Calu3 (cell line): ENCODE measurements around the gene VAC14. TPM values are rescaled to one million over a fixed set of nuclear protein-coding genes. Genes with fewer than 3 reads are reported as not detected.

Experiments used
- BruUV-seq: library from RNA; stranded (reverse); fragments of 400-500 nt; replicated peaks from 2 replicates; lab custom pipeline; 2021; lab: Mats Ljungman, UMichigan
- CTCF ChIA-PET: fragments of 300-600 bp; sonication (Branson Sonifier 250); formaldehyde crosslinking; loops from one replicate; lab custom pipeline; 2022; ENCODE audit warnings: antibody characterized with exemption; lab: Charles Lee
- DNase-seq: peaks from one replicate; pipeline ENCODE4 v3.0.0; 2022
- H3K27ac Mint-ChIP-seq: one replicate; pipeline ENCODE4 v1.8.0; 2022; ENCODE audit warnings: mixed read lengths; ENCODE audit not compliant: unreplicated experiment
- H3K27me3 Mint-ChIP-seq: one replicate; pipeline ENCODE4 v1.8.0; 2022; ENCODE audit warnings: mixed read lengths; ENCODE audit not compliant: unreplicated experiment
- H3K36me3 Mint-ChIP-seq: one replicate; pipeline ENCODE4 v1.8.0; 2022; ENCODE audit warnings: mild to moderate bottlenecking, moderate library complexity, mixed read lengths; ENCODE audit not compliant: insufficient read depth, unreplicated experiment
- H3K4me1 Mint-ChIP-seq: one replicate; pipeline ENCODE4 v1.8.0; 2022; ENCODE audit warnings: mild to moderate bottlenecking, low read depth, mixed read lengths; ENCODE audit not compliant: unreplicated experiment
- H3K4me3 Mint-ChIP-seq: one replicate; pipeline ENCODE4 v1.8.0; 2022; ENCODE audit warnings: mild to moderate bottlenecking, low read depth, moderate library complexity, mixed read lengths; ENCODE audit not compliant: unreplicated experiment
- H3K9me3 Mint-ChIP-seq: one replicate; pipeline ENCODE4 v1.8.0; 2022; ENCODE audit warnings: low read depth, mixed read lengths; ENCODE audit not compliant: unreplicated experiment
- CTCF ChIP-seq: fragments of 200-600 bp; IDR thresholded peaks from one replicate; pipeline ENCODE4 v1.8.0; 2022; ENCODE audit warnings: antibody characterized with exemption; ENCODE audit not compliant: unreplicated experiment
- intact Hi-C: fragments of 100-400 bp; cut with micrococcal nuclease; formaldehyde crosslinking; loops from one replicate; pipeline ENCODE4 v1.10.0; 2022; ENCODE audit not compliant: unreplicated experiment
- total RNA-seq: library from RNA; stranded (reverse); gene quantifications from 2 replicates; pipeline ENCODE4 v1.2.3, GENCODE V29; 2022

VAC14 gene
- total RNA-seq, 1 experiment from 2014 or later = 63.8 TPM

- Mint-ChIP-seq H3K27me3 (no peaks in the 10 kb centered on the region), H3K36me3 (peaks cover 17% of the 10 kb centered on the region), H3K4me1 (peaks cover 26% of the 10 kb centered on the region), H3K27ac (no peak overlapping the region), H3K9me3 (no peaks in the 10 kb centered on the region), H3K4me3 (no peak overlapping the region)
- intact Hi-C loops = loop anchor here (5.0 to 10.0 kb wide), 3 partner anchors 63 to 205 kb away; partner anchors contain the start of gene MTSS2
- BruUV-seq = no TSS peak
- TF ChIP-seq CTCF = no peak
- no peak for DNase-seq
- CTCF ChIA-PET = interaction anchor here (1.2 to 2.9 kb wide), 8 partner anchors 9 to 117 kb away, joined by 4 to 33 read pairs (median 6); no protein-coding TSS in a partner anchor
Observed at GRCh38 chr16:70770291-70770625, 30.7 kb downstream of the VAC14 start.

- peaks cover 19% of the 10 kb centered on the region for H3K36me3 Mint-ChIP-seq
- peaks cover 26% of the 10 kb centered on the region for H3K4me1 Mint-ChIP-seq
- no peaks in the 10 kb centered on the region for H3K9me3 Mint-ChIP-seq
- no TSS peak for BruUV-seq
- DNase-seq = no peak
- no peak for TF ChIP-seq CTCF
- no peak overlapping the region for H3K27ac Mint-ChIP-seq
- no peaks in the 10 kb centered on the region for H3K27me3 Mint-ChIP-seq
- CTCF ChIA-PET = interaction anchor here (2.2 to 2.9 kb wide), 2 partner anchors 23 to 116 kb away, joined by 11 to 33 read pairs; no protein-coding TSS in a partner anchor
- H3K4me3 Mint-ChIP-seq = no peak overlapping the region
- intact Hi-C loops = loop anchor here (5.0 to 10.0 kb wide), 3 partner anchors 62 to 205 kb away; partner anchors contain the start of gene MTSS2
Observed at GRCh38 chr16:70769761-70770160, 31.2 kb downstream of the VAC14 start.

- CTCF ChIA-PET = interaction anchor here (1.4 to 2.9 kb wide), 2 partner anchors 31 to 116 kb away, joined by 3 to 33 read pairs; no protein-coding TSS in a partner anchor
- no peaks in the 10 kb centered on the region for H3K9me3 Mint-ChIP-seq
- DNase-seq = no peak
- no peak for TF ChIP-seq CTCF
- BruUV-seq = no TSS peak
- peaks cover 26% of the 10 kb centered on the region for H3K4me1 Mint-ChIP-seq
- no peak overlapping the region for H3K27ac Mint-ChIP-seq
- no peaks in the 10 kb centered on the region for H3K27me3 Mint-ChIP-seq
- H3K4me3 Mint-ChIP-seq = no peak overlapping the region
- intact Hi-C loops = no loop called here
- peaks cover 19% of the 10 kb centered on the region for H3K36me3 Mint-ChIP-seq
Observed at GRCh38 chr16:70769131-70769530, 31.8 kb downstream of the VAC14 start.

- peaks cover 19% of the 10 kb centered on the region for H3K36me3 Mint-ChIP-seq
- no peaks in the 10 kb centered on the region for H3K9me3 Mint-ChIP-seq
- DNase-seq = no peak
- intact Hi-C loops = no loop called here
- CTCF ChIA-PET = interaction anchor here (1.2 to 1.7 kb wide), 4 partner anchors 20 to 71 kb away, joined by 3 to 5 read pairs (median 4); no protein-coding TSS in a partner anchor
- BruUV-seq = no TSS peak
- H3K27ac Mint-ChIP-seq = no peak overlapping the region
- H3K4me1 Mint-ChIP-seq = peaks cover 26% of the 10 kb centered on the region
- TF ChIP-seq CTCF = no peak
- H3K4me3 Mint-ChIP-seq = no peak overlapping the region
- no peaks in the 10 kb centered on the region for H3K27me3 Mint-ChIP-seq
Observed at GRCh38 chr16:70768203-70768580, 32.8 kb downstream of the VAC14 start.
